ENCODE measurements around the gene SMIM36. TPM values are rescaled to one million over a fixed set of nuclear protein-coding genes. Genes with fewer than 3 reads are reported as not detected.

SMIM36 gene
- total RNA-seq, 1 experiment from 2014 or later, result not detected

- Mint-ChIP-seq H3K27me3 (ENCODE audit: low read depth) (no peaks in the 10 kb centered on the region), H3K4me3 (no peak overlapping the region), H3K27ac (no peak overlapping the region), H3K9me3 (0 out of 2 replicates have a peak, but pooled peaks cover 3% of the 10 kb centered on the region), H3K4me1 (no peaks in the 10 kb centered on the region), H3K36me3 (no peaks in the 10 kb centered on the region)
- ChIA-PET POLR2A (no interaction called here), CTCF (interaction anchor here (0.7 to 1.4 kb wide), 2 partner anchors 72 to 258 kb away, joined by 3 to 5 read pairs; no protein-coding TSS in a partner anchor)
- TF ChIP-seq ESRRA (CRISPR knock-in tag; IDR thresholded peaks at IDR 0.05; ENCODE audit: borderline replicate concordance) (no peak), ZNF416 (CRISPR knock-in tag; IDR thresholded peaks at IDR 0.05) (no peak), E2F5 (CRISPR knock-in tag; IDR thresholded peaks at IDR 0.05) (no peak), CREM (CRISPR knock-in tag; IDR thresholded peaks at IDR 0.05) (no peak), ZNF281 (CRISPR knock-in tag; IDR thresholded peaks at IDR 0.05) (no peak), SOX15 (CRISPR knock-in tag; IDR thresholded peaks at IDR 0.05) (no peak), SMAD4 (CRISPR knock-in tag; IDR thresholded peaks at IDR 0.05) (no peak), RORB (CRISPR knock-in tag; IDR thresholded peaks at IDR 0.05) (no peak), CDX4 (CRISPR knock-in tag; IDR thresholded peaks at IDR 0.05; ENCODE audit: borderline replicate concordance) (no peak), NFATC4 (CRISPR knock-in tag; IDR thresholded peaks at IDR 0.05) (no peak), PRDM15 (CRISPR knock-in tag; IDR thresholded peaks at IDR 0.05) (no peak), NR2C2 (CRISPR knock-in tag; IDR thresholded peaks at IDR 0.05) (no peak), TEAD4 (CRISPR knock-in tag; IDR thresholded peaks at IDR 0.05) (no peak), PRRX2 (CRISPR knock-in tag; IDR thresholded peaks at IDR 0.05) (no peak)
- ATAC-seq, result no peak
- DNase-seq (ENCODE audit: low spot score), result no peak
These were observed 18.8 kb upstream of the SMIM36 start for GRCh38 chr17:55530064-55530463.

GRCh38 chr17:55527540-55528118, 16.4 kb upstream of the SMIM36 start:
- Mint-ChIP-seq H3K9me3 (no peaks in the 10 kb centered on the region), H3K4me3 (no peak overlapping the region), H3K27me3 (ENCODE audit: low read depth) (no peaks in the 10 kb centered on the region), H3K36me3 (no peaks in the 10 kb centered on the region), H3K4me1 (no peaks in the 10 kb centered on the region), H3K27ac (no peak overlapping the region)
- DNase-seq (ENCODE audit: low spot score) (peak; percentile 34), ATAC-seq (peak; percentile 87)
- ChIA-PET CTCF (interaction anchor here (0.8 to 4.0 kb wide), 8 partner anchors 23 to 297 kb away, joined by 3 to 37 read pairs (median 8); partner anchors contain the start of gene TMEM100), POLR2A (no interaction called here)
- TF ChIP-seq TP53 (CRISPR knock-in tag; IDR thresholded peaks at IDR 0.05) (no peak), ZNF423 (CRISPR knock-in tag; IDR thresholded peaks at IDR 0.05) (no peak), SP1 (CRISPR knock-in tag; conservative IDR thresholded peaks at IDR 0.05) (no peak), USF1 (CRISPR knock-in tag; IDR thresholded peaks at IDR 0.05) (no peak), E2F1 (CRISPR knock-in tag; IDR thresholded peaks at IDR 0.05) (no peak), ZNF138 (CRISPR knock-in tag; conservative IDR thresholded peaks at IDR 0.05) (no peak), ZNF219 (CRISPR knock-in tag; IDR thresholded peaks at IDR 0.05; ENCODE audit: borderline replicate concordance) (no peak), ATF2 (CRISPR knock-in tag; IDR thresholded peaks at IDR 0.05; ENCODE audit: borderline replicate concordance, low read depth) (no peak), NR1H2 (CRISPR knock-in tag; IDR thresholded peaks at IDR 0.05) (no peak)
